Liver (tissue), 9 donors: ENCODE data around the gene ATP6V1G2. TPM values are rescaled to one million over a fixed set of nuclear protein-coding genes. Genes with fewer than 3 reads are reported as not detected.

Source experiments
- DNase-seq: peaks from one replicate; pipeline ENCODE4 v3.0.0-alpha.2; 2017; ENCODE audit warnings: low spot score
- H3K27ac ChIP-seq, 2 donors: one replicate each; pipeline ENCODE4 v1.7.0; 2013; ENCODE audit warnings: inconsistent platforms in 2 of 2, low read length in 2 of 2, control low read depth in 1 of 2, low read depth in 1 of 2, mild to moderate bottlenecking in 1 of 2
- H3K27me3 ChIP-seq, 4 donors: one replicate each; pipeline versions ENCODE4 v1.6.1 to v1.7.0; 2013; ENCODE audit warnings: low read length in 3 of 4, inconsistent platforms in 1 of 4, mild to moderate bottlenecking in 1 of 4, moderate library complexity in 1 of 4; ENCODE audit not compliant: control insufficient read depth in 4 of 4, insufficient read depth in 4 of 4
- H3K36me3 ChIP-seq, 4 donors: one replicate each; pipeline versions ENCODE4 v1.6.1 to v1.7.0; 2013; ENCODE audit warnings: low read length in 3 of 4, mild to moderate bottlenecking in 3 of 4, low read depth in 1 of 4, moderate library complexity in 1 of 4; ENCODE audit not compliant: control insufficient read depth in 4 of 4, insufficient read depth in 3 of 4
- H3K4me1 ChIP-seq, 4 donors: one replicate each; pipeline versions ENCODE4 v1.6.1 to v1.7.0; 2013; ENCODE audit warnings: low read length in 3 of 4, mild to moderate bottlenecking in 3 of 4, moderate library complexity in 1 of 4; ENCODE audit not compliant: control insufficient read depth in 4 of 4, insufficient read depth in 4 of 4
- H3K4me3 ChIP-seq, 3 donors: one replicate each; pipeline versions ENCODE4 v1.6.1 to v1.7.0; 2013; ENCODE audit warnings: low read length in 3 of 3, control low read depth in 1 of 3, low read depth in 1 of 3, mild to moderate bottlenecking in 1 of 3
- H3K9ac ChIP-seq, 2 donors: one replicate each; pipeline ENCODE4 v1.7.0; 2013; ENCODE audit warnings: low read length in 2 of 2, mild to moderate bottlenecking in 2 of 2, moderate library complexity in 2 of 2, control low read depth in 1 of 2, low read depth in 1 of 2
- H3K9me3 ChIP-seq, 4 donors: one replicate each; pipeline versions ENCODE4 v1.6.1 to v1.7.0; 2013; ENCODE audit warnings: low read length in 3 of 4; ENCODE audit not compliant: control insufficient read depth in 4 of 4
- CTCF ChIP-seq: fragments of 150-350 bp; IDR thresholded peaks from 2 replicates; pipeline ENCODE4 v1.5.1; 2017; ENCODE audit warnings: improper control_type of control experiment, low read depth, low read length; ENCODE audit not compliant: missing input control
- EGR1 ChIP-seq, 2 donors: IDR thresholded peaks; 2 replicates each; pipeline ENCODE4 v1.6.1; 2016 to 2018; ENCODE audit warnings: antibody characterized with exemption in 2 of 2, low read depth in 2 of 2
- FOXA2 ChIP-seq: IDR thresholded peaks from 2 replicates; pipeline ENCODE4 v1.6.1; 2016; ENCODE audit warnings: antibody characterized with exemption
- GABPA ChIP-seq, 2 donors: IDR thresholded peaks in 1 of 2; conservative IDR thresholded peaks in 1 of 2; 2 replicates each; pipeline ENCODE4 v1.6.1; 2016; ENCODE audit warnings: antibody characterized with exemption in 2 of 2, mild to moderate bottlenecking in 1 of 2, moderate library complexity in 1 of 2
- JUND ChIP-seq, 2 donors: IDR thresholded peaks; 2 replicates each; pipeline ENCODE4 v1.6.1; 2016; ENCODE audit warnings: antibody characterized with exemption in 2 of 2
- MAX ChIP-seq: IDR thresholded peaks from 2 replicates; pipeline ENCODE4 v1.6.1; 2016; ENCODE audit warnings: antibody characterized with exemption
- NR2F2 ChIP-seq: IDR thresholded peaks from 2 replicates; pipeline ENCODE4 v1.6.1; 2016; ENCODE audit warnings: antibody characterized with exemption
- REST ChIP-seq: IDR thresholded peaks from 2 replicates; pipeline ENCODE4 v1.6.1; 2016; ENCODE audit warnings: antibody characterized with exemption, mild to moderate bottlenecking
- RXRA ChIP-seq, 2 donors: IDR thresholded peaks; 2 replicates each; pipeline ENCODE4 v1.6.1; 2017 to 2018; ENCODE audit warnings: antibody characterized with exemption in 2 of 2, mild to moderate bottlenecking in 1 of 2
- SP1 ChIP-seq: IDR thresholded peaks from 2 replicates; pipeline ENCODE4 v1.6.1; 2018; ENCODE audit warnings: antibody characterized with exemption, mild to moderate bottlenecking
- TAF1 ChIP-seq: conservative IDR thresholded peaks from 2 replicates; pipeline ENCODE4 v1.6.1; 2016; ENCODE audit warnings: antibody characterized with exemption, mild to moderate bottlenecking
- YY1 ChIP-seq: IDR thresholded peaks from 2 replicates; pipeline ENCODE4 v1.6.1; 2016; ENCODE audit warnings: antibody characterized with exemption, mild to moderate bottlenecking
- ZBTB33 ChIP-seq: IDR thresholded peaks from 2 replicates; pipeline ENCODE4 v1.6.1; 2016; ENCODE audit warnings: antibody characterized with exemption
- WGBS: extraction: QIAGEN DNeasy Blood & Tissue Kit; methylation state at CpG from one replicate; pipeline ENCODE4 v1.1.7; 2013; 5-methylcytosine and 5-hydroxymethylcytosine counted together
- polyA plus RNA-seq, 2 donors: library from polyadenylated mRNA; stranded (reverse) in 1 of 2; unstranded in 1 of 2; fragments of 200-250 nt in 1 of 2; fragments of >200 nt in 1 of 2; fragmentation: Nextera tagmentation in 1 of 2; extraction: Ambion mirVana in 1 of 2; gene quantifications; one replicate each; pipeline versions ENCODE4 v1.2.1 to v1.2.3, GENCODE V29; 2013 to 2015
- total RNA-seq, 2 donors: library from RNA; depleted of rRNA; stranded (reverse); fragments of >200 nt; gene quantifications; one replicate each; pipeline ENCODE4 v1.2.3, GENCODE V29; 2014
- donor health status: healthy.
- donor health status: healthy.
- donor health status: healthy.
- donor health status: healthy.
- donor health status: healthy.

ATP6V1G2 gene
- total and polyA plus RNA-seq, 4 donors = 0.14 to 0.36 (median 0.26) TPM

GRCh38 chr6:31532644-31533454 is 13.6 kb downstream of the ATP6V1G2 start:
- Histone ChIP-seq H3K9ac (no peak overlapping the region), H3K27ac (no peak overlapping the region), H3K36me3 (peaks cover 26 to 70% (median 61%) of the 10 kb centered on the region in 4 donors), H3K4me3 (no peak overlapping the region), H3K9me3 (no peaks in the 10 kb centered on the region), H3K4me1 (peaks cover 0 to 4% (median 2%) of the 10 kb centered on the region in 4 donors), H3K27me3 (no peaks in the 10 kb centered on the region)
- TF ChIP-seq NR2F2 (peak; percentile 33), RXRA (IDR thresholded peaks at IDR 0.05) (peak; percentile 50 to 52), GABPA (IDR thresholded peaks at IDR 0.05 in 1 of 2, conservative IDR thresholded peaks at IDR 0.05 in 1 of 2) (no peak)
- DNase-seq = no peak
- WGBS = 61% methylated on average over 9 of the region's 9 CpGs

GRCh38 chr6:31531771-31532643 is 14.4 kb downstream of the ATP6V1G2 start:
- Histone ChIP-seq H3K9me3 (no peaks in the 10 kb centered on the region), H3K27ac (no peak overlapping the region), H3K36me3 (peaks cover 26 to 68% (median 59%) of the 10 kb centered on the region in 4 donors), H3K4me1 (peaks cover 0 to 4% (median 2%) of the 10 kb centered on the region in 4 donors), H3K9ac (no peak overlapping the region), H3K27me3 (no peaks in the 10 kb centered on the region), H3K4me3 (no peak overlapping the region)
- no peak for DNase-seq
- 77% methylated on average over 9 of the region's 9 CpGs for WGBS
- TF ChIP-seq MAX (no peak), CTCF (no peak), TAF1 (no peak), SP1 (no peak), GABPA (IDR thresholded peaks at IDR 0.05 in 1 of 2, conservative IDR thresholded peaks at IDR 0.05 in 1 of 2) (no peak), FOXA2 (no peak), JUND (IDR thresholded peaks at IDR 0.05) (no peak), EGR1 (IDR thresholded peaks at IDR 0.05; ENCODE audit: low read depth in 2 of 2) (no peak), YY1 (no peak)

- 96% methylated on average over 7 of the region's 7 CpGs for WGBS
- peaks cover 0 to 4% (median 2%) of the 10 kb centered on the region in 4 donors for H3K4me1 ChIP-seq
- DNase-seq = no peak
- TF ChIP-seq MAX (no peak), NR2F2 (no peak), ZBTB33 (no peak), REST (no peak), YY1 (no peak), SP1 (no peak), CTCF (no peak)
These were observed 15.2 kb downstream of the ATP6V1G2 start for GRCh38 chr6:31531162-31531561.

More at GRCh38 chr6:31531162-31531561, 15.2 kb downstream of the ATP6V1G2 start:
- Histone ChIP-seq H3K27ac (no peak overlapping the region), H3K4me3 (no peak overlapping the region), H3K27me3 (no peaks in the 10 kb centered on the region), H3K9ac (no peak overlapping the region), H3K36me3 (peaks cover 26 to 61% (median 52%) of the 10 kb centered on the region in 4 donors), H3K9me3 (no peaks in the 10 kb centered on the region)
